Anterior cingulate cortex (tissue), 58 donors: ENCODE data around the gene CD72.
A peak's percentile ranks its signal among the peaks of the same experiment; 100 is the strongest.
"Not testable (repeated sequence)": the region's sequence is repeated elsewhere in the genome, so short reads cannot be mapped to it uniquely, and the experiment has no call there.

Source experiments
- DNase-seq, 58 donors: peaks; one replicate each; lab custom pipeline; 2025; lab: John Stamatoyannopoulos, UW

CD72 gene

DNA sequence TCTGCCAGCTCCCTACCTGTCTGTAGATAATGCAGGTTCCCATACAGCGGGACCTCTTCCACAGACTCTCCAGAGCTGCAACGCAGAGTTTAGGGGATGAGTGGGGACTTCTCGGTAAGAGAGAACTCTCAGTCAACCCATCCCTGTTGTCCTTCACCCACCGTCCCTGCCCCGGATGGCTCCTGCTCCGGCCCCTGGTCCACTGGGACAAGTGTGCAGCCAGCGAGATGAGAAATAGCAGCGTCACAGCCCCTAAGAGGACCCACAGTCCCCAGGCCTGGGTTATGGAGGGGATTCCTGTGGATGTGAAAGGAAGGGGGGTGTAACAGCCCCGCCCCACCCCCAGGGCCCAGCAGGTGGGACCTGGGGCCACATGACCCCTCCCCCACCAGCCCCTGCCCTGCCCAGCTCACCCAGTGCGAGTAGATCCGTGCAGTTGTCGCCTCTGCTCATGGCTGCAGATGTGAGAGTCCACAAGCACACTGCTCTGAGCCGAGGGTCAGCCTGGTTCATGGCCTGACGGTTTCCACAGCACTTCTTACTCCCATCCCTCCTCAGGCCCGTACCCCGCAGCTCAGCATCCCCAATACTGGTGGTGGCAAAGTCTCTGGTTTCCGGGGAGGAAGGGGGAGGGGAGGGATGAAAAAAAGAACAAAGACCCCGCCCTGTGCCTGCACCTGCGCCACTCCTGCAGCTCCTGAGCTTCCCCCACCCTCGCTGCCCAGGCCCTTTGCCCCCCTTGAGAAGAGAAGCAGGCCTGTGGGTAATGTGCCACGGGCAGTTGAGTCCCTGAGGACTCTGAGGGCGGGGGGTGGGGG, 32.3 kb upstream of the CD72 start, which contains the start of gene SIT1:
Gene SIT1 (minus strand): TSS at position 591 of the 818 bp plus-strand sequence. CDS start 78 bp downstream, at position 513.
- DNase-seq = no peak

DNA sequence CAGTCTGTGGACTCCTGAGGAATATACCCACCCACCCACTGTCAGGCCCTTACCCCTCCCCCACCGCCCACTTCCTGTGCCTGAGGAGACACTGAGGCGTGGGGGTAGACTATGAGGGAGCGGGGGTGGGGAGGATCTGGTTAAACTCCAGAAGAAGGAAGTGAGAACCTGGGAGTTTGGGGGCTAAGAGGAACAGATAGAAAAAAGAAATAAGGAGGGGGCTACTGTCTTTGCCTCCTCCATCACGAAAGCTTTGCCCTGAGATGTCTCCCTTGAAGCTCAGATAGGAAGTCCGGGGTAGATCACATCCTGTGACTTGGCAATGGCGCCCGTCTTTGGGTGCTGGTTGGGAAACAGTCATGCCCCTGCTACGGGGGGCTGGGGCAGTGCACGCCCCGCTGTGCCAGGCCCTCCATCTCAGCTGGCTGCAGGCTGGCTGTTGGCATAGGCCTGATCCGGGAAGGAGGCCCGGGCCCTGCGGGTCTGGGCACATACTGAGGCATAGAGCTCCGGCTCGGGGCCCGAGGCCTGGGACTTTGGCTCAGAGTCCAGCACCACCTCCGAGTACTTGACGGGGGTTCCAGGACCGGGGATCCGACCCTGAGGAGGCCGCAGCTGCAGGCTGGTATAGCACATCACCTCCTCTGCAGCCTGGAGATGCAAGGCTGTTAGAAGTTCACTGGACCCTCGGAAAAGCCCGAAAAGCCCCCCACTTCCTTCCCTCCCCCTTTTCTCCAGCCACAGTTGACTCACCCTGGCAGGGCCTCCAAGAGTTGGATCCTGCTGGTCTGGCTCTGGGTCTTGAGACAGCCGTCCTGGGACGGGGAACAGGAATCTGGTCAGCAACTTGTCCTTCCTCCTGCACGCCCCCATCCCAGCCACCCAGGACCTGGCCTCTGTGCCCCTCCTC, 31.5 kb upstream of the CD72 start:
- peak in 15 of 58 donors; percentile 2 to 64 (median 13) for DNase-seq

DNA sequence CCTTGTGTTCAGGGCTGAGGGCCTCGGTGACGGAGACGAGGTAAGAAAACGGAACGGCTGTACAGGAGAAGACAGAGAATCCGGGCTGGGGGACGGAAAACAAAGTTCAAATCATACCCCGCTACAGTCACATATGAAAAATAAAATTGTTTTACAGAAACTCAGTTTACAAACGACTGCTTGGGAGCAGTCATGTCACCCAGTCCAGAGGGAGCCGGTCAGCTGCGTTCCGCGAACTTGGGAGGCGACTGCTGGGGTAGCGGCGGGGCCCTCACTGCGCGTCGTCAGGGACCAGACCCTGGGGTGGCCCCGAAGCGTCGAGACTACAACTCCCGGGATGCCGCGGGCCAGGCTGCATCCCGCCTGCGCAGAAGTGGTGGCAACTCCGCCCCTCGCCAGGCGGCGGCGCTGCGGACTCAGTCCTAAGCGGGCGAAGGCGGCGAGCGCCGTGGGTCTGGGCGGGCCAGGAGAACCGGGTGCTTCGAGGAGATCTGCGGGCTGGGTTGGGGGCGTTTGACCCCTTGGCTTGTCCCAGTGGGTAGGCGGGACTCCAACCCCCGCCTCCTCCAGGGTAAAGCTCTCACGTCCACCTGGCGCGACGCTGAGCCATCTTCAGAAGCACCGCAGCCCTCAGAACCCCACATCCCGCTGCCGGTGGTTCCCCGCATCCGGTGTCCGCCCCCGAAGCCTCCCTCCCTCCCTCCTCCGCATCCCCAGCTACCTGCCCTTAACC, 28.5 kb upstream of the CD72 start:
- peak in 57 of 58 donors; percentile 47 to 93 (median 83) for DNase-seq

DNA sequence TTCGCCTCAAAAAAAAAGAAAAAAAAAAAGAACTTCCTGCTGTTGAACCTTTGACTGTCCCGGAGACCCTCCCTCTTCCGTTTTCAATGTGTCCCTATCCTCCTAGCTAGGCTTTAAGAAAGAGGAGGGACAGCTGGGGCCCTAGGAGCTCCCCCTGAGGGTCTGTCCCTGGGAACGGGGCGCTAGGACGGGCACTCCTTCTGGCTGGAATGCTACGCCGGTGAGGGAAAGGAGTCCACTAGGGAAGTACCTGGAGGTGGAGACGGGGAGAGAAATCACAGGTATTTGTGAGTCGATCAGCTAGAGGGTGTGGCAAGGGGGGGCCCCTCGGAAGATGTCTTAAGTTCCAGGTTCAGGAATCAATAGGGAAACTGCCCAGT, 27.9 kb upstream of the CD72 start:
- peak in 3 of 58 donors; percentile 20 to 55 (median 40) for DNase-seq

DNA sequence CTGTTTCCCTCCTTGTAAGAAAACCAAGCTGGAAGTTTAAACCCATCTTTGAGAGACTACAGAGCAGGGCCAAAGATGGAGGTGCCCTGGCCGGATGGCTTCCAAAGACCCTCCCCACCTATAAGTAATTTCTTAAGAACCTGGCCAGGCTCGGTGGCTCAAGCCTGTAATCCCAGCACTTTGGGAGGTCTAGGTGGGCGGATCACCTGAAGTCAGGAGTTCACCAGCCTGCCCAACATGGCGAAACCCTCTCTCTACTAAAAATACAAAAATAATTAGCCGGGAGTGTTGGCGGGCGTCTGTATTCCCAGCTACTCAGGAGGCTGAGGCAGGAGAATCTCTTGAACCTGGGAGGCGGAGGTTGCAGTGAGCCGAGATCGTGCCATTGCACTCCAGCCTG, 27.5 kb upstream of the CD72 start:
- DNase-seq = not testable (repeated sequence)

DNA sequence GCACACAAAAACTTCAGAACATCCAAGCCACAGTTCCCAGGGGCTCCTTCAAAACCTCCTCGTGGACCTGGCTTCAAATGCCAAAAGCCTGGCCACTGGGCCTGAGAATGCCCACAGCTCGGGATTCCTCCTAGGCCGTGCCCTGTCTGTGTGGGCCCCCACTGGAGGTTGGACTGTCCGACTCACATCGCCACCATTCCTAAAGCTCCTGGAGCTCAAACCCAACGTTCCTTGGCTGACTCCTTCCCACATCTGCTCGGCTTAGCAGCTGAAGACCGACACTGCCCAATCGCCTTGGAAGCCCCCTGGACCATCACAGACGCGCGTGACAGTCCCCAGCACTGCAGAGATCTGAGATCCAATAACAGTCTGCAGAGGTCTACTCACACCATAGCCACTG, 24.8 kb upstream of the CD72 start:
- DNase-seq = no peak

DNA sequence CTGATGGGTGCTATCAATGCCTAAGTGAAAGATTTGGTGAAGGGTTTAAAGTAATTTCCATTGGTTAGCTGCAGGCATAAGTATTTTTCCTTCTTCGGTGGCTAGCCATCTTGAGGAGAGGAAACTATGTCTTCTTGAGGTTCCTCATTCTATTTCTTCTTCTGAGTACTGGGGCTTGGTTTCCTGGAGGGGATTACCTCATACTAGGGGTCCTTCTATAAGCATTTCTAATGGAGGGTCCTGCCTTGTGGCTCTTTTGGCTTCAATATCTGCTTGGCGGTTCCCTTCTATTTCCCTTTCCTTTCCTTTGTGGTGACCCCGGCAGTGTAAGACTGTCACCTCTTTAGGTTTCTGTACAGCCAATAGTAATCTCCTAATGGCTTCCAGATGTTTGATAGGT, 23.3 kb upstream of the CD72 start:
- not testable (repeated sequence) for DNase-seq

DNA sequence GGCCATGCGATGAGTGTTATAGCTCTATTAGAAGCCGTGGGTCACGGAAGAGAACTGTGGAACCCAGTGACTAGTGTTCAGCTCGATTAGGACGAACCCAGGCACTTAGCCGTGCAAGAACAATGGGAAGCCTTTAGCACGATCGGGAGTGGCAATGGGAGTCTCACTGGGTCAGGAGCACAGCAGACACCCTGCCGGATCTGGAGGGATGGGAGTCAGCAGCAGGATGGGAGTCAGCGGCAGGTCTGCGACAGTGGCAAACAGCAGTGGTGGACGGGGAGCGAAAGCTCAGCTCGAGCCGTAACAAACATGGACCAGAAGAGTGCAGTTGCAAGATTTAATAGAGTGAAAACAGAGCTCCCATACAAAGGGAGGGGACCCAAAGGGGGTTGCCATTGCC, 22.2 kb upstream of the CD72 start:
- not testable (repeated sequence) for DNase-seq

DNA sequence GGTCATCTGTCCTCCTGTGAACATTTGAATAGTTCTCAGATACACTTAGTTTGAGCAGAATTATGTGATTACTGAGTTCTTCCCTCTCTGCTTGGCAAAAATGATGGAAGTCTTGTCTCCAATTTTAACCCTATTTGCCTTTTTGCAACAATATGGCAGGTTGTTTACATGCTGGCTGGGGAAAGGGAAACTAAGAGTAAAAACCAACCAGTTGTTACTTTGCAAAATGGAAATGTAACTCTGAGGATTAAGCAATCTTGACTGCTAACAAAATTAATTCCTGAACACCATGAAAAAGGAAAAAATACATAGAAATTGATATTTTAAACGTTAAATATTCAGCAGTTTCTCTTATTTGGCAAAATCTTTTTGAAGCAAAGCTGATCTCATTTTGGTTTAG, 21.4 kb upstream of the CD72 start:
- DNase-seq = no peak

DNA sequence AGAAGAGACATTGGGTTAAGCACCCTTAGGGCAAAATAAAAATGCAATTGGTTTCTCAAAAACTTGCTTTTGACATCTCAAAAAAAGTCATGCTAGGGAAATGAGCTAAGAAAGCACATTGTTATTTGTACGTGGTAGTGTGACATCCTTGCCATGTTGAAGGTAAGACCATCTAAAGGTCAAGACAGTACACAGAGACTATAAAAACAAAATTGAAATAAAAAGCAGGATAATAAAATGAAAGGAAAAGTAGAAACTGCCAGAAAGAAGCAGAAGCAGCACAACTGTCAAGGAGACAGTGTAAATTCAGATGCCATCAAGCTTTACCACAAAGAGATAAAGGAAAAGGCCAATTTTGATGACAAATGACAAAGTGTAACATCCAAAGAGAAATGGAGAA, 21.0 kb upstream of the CD72 start:
- not testable (repeated sequence) for DNase-seq

DNA sequence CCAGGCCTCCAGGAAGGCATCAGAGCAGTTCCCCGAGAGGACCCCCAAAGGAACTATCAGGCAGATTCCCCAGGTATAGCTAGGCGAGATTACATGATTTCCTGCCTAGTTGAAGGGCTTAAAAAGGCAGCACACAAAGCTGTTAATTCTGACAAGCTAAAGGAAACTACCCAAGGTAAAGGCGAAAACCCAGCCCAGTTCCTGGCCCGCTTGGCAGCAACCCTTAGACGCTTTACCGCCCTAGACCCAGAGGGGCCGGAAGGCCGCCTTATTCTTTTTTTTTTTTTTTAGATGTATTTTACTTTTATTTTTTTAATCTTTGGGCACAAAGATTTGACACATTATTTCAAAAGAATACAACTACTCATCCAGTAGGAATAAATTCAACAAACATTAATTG, 20.5 kb upstream of the CD72 start:
- not testable (repeated sequence) for DNase-seq

DNA sequence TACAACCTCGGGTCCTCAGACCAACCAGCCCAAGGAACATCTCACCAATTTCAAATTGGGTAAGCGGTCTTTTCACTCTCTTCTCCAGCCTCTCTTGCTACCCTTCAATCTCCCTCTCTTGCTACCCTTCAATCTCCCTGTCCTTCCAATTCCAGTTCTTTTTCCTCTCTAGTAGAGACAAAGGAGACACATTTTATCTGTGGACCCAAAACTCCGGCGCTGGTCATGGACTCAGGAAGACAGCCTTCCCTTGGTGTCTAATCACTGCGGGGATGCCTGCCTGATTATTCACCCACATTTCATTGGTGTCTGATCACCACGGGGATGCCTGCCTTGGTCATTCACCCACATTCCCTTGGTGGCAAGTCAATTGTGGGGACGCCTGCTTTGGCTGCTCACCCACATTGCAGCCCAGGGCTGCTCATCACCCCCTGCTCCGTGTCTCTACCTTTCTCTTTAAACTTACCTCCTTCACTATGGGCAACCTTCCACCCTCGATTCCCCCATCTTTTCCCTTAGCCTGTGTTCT, 19.3 kb upstream of the CD72 start:
- not testable (repeated sequence) for DNase-seq

DNA sequence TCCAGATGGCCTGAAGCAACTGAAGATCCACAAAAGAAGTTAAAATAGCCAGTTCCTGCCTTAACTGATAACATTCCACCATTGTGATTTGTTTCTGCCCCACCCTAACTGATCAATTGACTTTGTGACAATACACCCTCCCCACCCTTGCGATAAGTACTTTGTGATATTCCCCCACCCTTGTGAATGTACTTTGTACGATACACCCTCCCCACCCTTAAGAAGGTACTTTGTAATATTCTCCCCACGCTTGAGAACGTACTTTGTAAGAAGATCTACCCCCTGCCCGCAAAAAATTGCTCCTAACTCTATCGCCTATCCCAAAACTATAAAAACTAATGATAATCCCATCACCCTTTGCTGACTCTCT, 18.6 kb upstream of the CD72 start:
- not testable (repeated sequence) for DNase-seq

DNA sequence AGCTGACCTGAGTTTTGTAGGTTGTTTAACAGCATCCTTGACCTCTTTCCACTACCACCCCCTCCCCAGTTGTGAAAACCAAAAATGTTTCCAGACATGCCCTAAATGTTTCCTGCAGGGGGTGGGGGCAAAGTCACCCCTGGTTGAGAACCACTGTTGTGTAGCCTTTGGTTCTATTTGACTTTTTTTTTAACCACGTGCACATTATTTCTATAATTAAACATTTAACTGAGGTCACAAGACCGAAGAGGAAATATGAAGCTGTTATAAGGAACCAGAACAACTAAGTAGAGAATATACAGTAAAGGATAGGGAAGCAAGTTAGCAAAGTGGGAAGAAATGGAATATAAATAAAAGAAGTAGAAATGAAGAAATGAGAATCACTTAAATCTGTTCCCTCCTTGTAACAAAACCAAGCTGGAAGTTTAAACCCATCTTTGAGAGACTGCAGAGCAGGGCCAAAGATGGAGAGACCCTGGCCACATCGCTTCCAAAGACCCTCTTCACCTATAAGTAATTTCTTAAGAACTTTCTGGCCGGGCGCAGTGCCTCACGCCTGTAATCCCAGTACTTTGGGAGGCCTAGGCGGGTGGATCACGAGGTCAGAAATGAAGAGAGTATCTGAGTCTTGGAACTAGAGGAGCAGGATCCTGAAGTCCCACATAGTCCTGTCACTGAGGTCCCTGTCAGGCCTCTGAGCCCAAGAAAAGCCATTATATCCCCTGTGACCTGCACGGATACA, 18.1 kb upstream of the CD72 start:
- DNase-seq = no peak

DNA sequence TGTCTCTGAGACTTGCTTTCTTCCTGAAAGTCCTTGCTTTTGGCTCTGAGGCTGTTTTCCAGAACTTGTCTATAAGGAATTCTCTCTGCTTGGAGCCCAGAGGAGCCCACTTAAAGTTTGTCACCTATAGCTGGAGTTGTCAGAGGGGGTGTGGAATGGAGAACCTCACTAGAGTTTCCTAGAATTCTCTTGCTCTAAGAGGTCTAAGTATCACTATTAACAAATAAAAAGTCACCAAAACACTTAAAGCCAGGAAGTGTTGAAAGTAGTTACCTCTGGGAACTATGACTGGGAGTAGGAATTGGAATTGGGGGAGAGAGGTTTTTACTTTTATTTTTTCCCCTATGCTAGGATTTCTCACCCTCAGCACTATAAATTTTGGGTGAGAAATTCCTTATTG, 17.5 kb upstream of the CD72 start:
- no peak for DNase-seq

DNA sequence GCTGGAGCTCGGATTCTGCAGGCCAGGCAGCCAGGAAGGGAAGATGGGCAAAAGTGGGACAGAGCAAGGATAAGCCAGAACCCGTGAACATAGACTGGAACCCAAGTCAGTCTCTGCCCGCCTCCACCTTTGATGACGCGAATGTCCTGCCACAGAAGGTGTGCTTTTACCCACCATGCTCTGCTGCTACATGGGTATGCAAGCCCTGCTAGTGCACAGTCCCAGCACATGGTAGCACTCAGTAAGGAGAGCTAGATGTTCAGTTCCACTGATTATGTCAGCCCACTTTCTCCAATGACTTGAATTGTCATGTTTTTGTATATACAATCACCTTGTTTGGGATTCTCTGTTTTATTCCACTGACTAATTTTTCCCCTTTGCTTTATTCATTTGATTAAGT, 11.4 kb upstream of the CD72 start:
- DNase-seq = no peak

DNA sequence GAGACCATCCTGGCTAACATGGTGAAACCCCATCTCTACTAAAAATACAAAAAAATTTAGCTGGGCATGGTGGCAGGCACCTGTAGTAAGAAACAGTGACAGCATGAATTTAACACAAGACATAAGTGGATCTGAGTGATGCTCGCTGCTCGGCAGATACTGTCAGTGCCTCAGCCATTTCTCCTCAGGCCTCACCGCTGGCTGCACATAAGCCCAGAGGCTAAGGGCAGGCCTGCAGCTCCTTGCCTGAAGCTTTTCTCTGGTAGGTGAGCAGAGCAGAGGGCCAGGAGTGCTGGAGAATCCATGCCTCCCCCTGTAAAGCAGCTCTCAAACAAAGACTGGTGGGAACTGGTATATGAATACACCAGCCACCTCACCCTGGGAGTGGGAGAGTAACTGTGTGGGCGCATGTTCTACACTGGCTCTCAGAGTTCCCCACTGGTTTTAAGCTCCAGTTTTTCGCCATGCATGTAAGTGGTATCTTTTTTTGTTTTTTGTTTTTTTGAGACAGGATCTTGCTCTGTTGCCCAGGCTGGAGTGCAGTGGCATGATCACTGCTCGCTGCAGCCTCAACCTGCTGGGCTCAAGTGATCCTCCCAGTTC, 10.3 kb upstream of the CD72 start:
- no peak for DNase-seq

DNA sequence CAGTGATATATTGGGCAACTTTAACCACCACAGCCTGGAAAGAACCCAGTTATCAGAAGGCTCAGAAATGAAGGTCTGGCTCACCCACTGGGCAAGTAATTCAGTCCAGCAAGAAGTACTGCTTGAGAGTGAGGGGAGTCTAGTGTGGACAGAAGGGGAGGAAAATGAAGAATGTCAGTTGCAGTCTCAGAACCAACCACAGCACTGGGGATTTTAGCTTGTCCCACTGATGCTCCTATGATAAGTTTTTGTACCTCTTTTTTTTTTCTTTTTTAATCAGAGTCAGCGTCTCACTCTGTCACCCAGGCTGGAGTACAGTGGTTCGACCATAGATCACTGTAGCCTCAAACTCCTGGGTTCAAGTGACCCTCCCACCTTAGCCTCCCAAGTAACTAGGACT, 9.4 kb upstream of the CD72 start:
- DNase-seq = no peak

DNA sequence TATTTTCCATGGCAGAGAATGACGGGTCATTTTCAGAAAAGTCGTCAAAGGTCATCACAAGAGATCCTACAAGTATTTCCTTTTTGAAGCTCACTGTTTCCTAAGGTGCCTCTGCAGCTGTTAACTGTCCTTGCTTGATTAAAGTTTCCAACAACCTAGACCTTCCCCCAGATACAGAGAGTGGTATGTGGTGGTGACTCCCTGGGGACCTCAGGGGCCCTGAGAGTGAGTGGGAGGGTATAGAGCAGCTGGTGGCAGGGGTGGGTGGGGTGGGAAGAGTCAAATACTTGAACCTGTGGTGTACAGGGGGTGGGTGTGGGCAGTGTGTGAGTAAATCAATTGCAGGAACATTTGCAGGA, 1.6 kb upstream of the CD72 start:
- DNase-seq = no peak
